Activated CD4-positive, alpha-beta T cell treated with anti-CD3 and anti-CD28 coated beads, Interleukin-2, amount 10 ng/mL, durations not matched to agents 7 days and 5 days (primary cell): ENCODE results near the gene UBE2G2. TPM values are rescaled to one million over a fixed set of nuclear protein-coding genes. Genes with fewer than 3 reads are reported as not detected.

ENCODE experiments used
- CTCF ChIA-PET: fragments of 350-600 bp; sonication (Branson Sonifier 250); formaldehyde crosslinking; loops from one replicate; lab custom pipeline; 2021; ENCODE audit warnings: antibody characterized with exemption; lab: Charles Lee
- POLR2A ChIA-PET: fragments of 350-600 bp; sonication (Branson Sonifier 250); formaldehyde crosslinking; loops from one replicate; lab custom pipeline; 2021; ENCODE audit warnings: antibody characterized with exemption; lab: Charles Lee
- DNase-seq: peaks from one replicate; pipeline ENCODE4 v3.0.0-alpha.2; 2020
- H3K27ac Mint-ChIP-seq: one replicate; pipeline ENCODE4 v1.8.0; 2021; ENCODE audit warnings: mild to moderate bottlenecking, moderate library complexity, mixed read lengths
- H3K27me3 Mint-ChIP-seq: one replicate; pipeline ENCODE4 v1.8.0; 2021; ENCODE audit warnings: mixed read lengths
- H3K36me3 Mint-ChIP-seq: one replicate; pipeline ENCODE4 v1.8.0; 2021; ENCODE audit warnings: low read depth, mixed read lengths
- H3K4me1 Mint-ChIP-seq: one replicate; pipeline ENCODE4 v1.8.0; 2021; ENCODE audit warnings: mixed read lengths
- H3K4me3 Mint-ChIP-seq: one replicate; pipeline ENCODE4 v1.8.0; 2021; ENCODE audit warnings: mild to moderate bottlenecking, moderate library complexity, mixed read lengths
- H3K9me3 Mint-ChIP-seq: one replicate; pipeline ENCODE4 v1.8.0; 2021; ENCODE audit warnings: mixed read lengths
- total RNA-seq, 2 experiments: library from RNA; stranded (reverse); gene quantifications; one replicate each; pipeline ENCODE4 v1.2.3, GENCODE V29; 2021

UBE2G2 gene
- total RNA-seq, 2 experiments from 2014 or later = 95.8 to 103 TPM

DNA sequence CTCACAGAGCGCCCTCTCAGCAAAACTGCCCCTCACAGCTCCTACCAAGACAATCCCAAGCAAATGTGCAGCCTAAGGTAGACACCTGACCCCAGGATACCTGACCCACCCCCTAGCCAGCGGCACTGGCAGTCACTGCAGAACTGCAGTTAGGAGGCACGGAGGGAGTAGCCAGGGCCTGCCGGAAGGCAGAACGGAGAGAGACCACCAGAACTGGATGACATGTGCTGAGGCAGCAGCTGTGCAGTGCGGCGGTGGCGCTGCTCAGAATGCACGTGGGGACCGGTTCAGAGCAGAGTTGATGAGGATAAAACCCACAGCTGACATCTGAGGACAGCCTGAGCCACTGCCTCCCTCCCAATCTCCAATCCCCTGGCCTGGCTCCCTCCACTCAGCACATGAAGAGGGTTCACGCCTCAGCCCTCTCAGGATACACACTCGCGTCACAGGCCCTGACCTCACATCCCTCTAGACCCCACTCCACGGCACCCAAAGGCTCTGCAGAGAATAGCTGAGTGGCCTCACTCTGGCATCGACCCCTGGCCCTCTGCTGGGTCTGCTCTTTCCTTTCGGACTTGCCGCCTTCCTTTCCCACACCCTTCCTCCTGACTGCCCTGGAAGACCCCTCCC is 29.6 kb downstream of the UBE2G2 start:
- H3K27ac Mint-ChIP-seq = no peak overlapping the region
- no peak overlapping the region for H3K4me3 Mint-ChIP-seq
- DNase-seq = no peak
- CTCF ChIA-PET = no interaction called here
- POLR2A ChIA-PET = no interaction called here
- no peaks in the 10 kb centered on the region for H3K9me3 Mint-ChIP-seq
- H3K4me1 Mint-ChIP-seq = peaks cover 3% of the 10 kb centered on the region
- peaks cover 31% of the 10 kb centered on the region for H3K36me3 Mint-ChIP-seq
- H3K27me3 Mint-ChIP-seq = no peaks in the 10 kb centered on the region

DNA sequence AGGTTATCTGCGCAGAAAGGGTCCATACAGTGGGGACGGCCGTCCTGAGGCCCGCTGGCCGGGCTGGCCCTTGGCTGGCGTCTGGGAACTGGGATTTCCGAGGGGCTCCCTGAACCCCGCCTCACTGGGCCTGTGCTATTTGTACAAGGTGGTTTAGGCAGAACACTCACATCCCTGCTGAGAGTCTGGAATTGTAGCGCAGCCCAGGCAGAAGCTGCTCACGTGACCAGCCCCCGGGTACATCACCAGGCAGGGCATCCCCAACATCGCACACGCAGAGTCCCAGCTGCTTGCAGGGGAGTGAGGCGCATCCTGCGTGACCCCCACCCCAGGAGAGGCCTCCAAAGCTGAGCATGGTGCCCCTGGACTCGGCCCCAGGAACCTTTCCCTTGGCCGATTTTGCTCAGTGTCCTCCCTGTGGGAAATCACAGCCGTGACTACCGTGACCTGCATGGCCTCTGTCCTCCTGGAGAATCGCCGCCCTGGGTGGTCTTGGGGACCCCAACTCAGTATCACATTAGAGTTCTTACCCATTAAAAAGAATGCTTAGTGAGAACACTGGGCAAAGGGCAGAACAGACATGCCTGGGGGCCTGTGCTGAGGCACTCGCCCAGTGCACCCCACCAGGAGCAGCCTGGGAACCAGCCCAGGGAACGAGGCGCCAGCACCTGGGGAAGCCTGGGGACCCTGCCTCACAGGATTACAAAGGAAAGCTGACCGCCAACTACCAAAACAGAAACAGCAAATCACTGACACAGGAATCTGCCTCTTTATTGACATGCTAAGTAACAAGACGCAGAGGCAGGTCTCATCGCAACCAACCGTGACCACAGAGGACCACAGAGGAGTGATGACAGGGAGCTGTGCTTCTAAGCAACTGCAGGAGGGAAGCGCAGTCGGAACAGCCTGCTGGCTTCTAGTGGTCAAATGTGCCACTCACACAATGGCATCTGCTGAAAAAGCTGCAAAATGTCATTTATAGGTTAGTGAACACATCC is 33.5 kb downstream of the UBE2G2 start:
- H3K27me3 Mint-ChIP-seq = no peaks in the 10 kb centered on the region
- no peak for DNase-seq
- H3K4me3 Mint-ChIP-seq = no peak overlapping the region
- no peak overlapping the region for H3K27ac Mint-ChIP-seq
- POLR2A ChIA-PET = no interaction called here
- H3K9me3 Mint-ChIP-seq = no peaks in the 10 kb centered on the region
- peaks cover 22% of the 10 kb centered on the region for H3K4me1 Mint-ChIP-seq
- peaks cover 20% of the 10 kb centered on the region for H3K36me3 Mint-ChIP-seq
- CTCF ChIA-PET = interaction anchor here (1.0 kb wide), 1 partner anchor 26 kb away, joined by 3 read pairs; no protein-coding TSS in a partner anchor

DNA sequence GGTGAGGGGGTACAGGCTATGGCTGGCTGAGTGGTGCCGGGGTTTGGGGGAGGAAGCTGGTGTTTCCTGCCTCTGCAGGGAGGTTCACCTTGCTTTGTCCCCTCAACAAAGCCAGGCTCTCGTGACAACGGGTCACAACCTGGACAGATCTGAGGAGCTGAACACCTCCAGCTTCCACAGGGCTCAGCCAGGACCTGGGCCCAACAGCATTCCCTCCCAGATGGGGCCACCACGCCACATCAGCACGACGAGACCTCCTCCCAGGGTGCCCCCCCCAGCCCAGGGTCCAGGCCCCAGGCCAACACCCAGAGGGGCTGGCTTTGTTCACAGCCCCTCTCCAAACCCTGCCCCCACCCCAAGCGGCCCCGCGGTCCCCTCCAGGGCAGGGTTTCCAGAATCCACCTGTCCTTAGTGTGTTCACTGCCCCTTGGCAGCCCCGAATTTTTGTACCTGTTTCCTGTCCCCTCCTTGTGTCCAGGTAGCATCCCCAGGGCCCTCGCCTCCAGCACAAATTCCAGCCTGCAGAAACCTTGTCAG is 34.7 kb downstream of the UBE2G2 start:
- H3K36me3 Mint-ChIP-seq = peaks cover 15% of the 10 kb centered on the region
- ChIA-PET CTCF (interaction anchor here (1.0 kb wide), 1 partner anchor 27 kb away, joined by 3 read pairs; no protein-coding TSS in a partner anchor), POLR2A (no interaction called here)
- H3K4me1 Mint-ChIP-seq = peaks cover 22% of the 10 kb centered on the region
- H3K4me3 Mint-ChIP-seq = no peak overlapping the region
- no peak for DNase-seq
- peak overlapping the region; percentile 50 for H3K27ac Mint-ChIP-seq
- H3K9me3 Mint-ChIP-seq = no peaks in the 10 kb centered on the region
- H3K27me3 Mint-ChIP-seq = no peaks in the 10 kb centered on the region

DNA sequence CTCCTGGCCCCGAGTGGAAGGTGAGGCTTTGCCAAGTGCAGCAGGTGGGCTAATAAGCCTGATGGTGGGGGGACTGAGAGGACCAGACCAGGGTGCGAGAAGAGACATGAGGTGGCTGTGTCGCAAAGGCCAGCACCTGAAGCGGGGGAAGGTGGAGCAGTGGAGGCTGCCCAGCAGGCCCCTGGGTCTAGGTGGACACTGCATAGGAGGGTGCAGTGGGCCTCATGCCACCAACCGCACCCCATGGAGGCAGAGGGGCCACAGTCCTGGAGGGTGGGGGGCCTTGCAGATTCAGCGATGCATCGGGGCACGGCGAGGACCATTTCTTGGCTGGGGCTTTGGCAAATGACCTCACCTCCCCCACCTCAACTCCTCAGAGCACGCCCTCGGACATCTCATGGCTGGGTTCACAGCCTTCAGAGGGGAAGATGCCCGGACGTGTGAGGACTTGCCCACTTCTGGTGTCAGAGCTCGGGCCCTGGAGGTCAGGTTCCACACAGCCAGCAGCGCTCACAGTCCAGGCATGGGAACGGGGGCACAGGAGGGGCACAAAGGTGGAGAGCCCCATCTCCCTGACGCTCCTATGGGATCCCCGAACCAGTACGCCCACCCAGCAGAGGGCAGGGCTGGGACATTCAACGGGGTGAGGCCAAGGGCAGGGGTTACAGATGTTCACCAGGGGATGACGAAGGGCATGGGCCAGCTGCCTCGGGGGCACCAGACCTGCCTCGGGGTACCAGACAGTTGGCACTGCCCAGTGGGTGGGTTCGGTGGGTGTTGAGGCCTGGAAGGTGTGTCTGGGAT is 35.4 kb downstream of the UBE2G2 start:
- ChIA-PET POLR2A (no interaction called here), CTCF (interaction anchor here (0.9 to 2.1 kb wide), 2 partner anchors 24 to 27 kb away, joined by 3 to 7 read pairs; no protein-coding TSS in a partner anchor)
- no peak for DNase-seq
- Mint-ChIP-seq H3K27me3 (no peaks in the 10 kb centered on the region), H3K4me3 (no peak overlapping the region), H3K9me3 (no peaks in the 10 kb centered on the region), H3K36me3 (peaks cover 14% of the 10 kb centered on the region), H3K27ac (peak overlapping the region; percentile 91), H3K4me1 (peaks cover 26% of the 10 kb centered on the region)

DNA sequence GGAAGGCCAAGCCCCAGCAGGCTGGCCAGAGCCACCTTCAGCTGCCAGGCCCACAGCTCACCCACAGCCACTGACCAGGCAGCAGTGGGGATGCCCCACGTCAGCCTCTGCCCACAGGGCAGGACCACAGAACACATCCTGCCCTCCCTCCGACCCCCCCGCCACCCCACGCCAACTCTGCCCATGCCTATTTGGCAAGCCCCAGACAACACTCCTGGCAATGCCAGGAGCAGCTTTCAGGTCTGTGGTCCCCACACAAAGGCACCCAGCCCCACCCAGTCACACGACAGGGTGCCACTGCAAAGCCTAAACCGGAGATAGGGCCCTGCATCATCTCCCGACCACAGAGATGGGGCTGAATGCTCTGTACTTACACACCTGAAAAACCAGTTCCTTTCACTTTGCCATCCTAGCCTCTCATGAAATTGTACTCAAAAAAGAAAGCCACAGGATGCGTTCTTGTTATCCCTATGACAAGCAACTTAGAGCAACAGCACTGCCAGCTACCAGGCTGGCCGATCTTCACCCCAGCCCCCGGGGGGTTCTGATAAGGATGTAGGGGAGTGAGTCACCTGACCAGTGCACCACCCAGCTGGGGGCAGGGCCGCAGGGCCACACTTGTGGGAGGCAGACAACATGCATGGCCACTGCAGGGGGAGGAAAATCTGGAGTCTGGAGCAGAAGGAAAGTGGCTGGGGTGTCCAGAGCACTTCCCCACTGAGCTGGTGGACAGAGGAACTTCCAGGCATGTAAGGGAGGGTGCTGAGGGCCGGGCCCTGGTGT is 36.2 kb downstream of the UBE2G2 start:
- Mint-ChIP-seq H3K4me1 (peaks cover 26% of the 10 kb centered on the region), H3K4me3 (peak overlapping the region; percentile 18), H3K27ac (peak overlapping the region; percentile 91), H3K36me3 (peaks cover 8% of the 10 kb centered on the region), H3K9me3 (no peaks in the 10 kb centered on the region), H3K27me3 (no peaks in the 10 kb centered on the region)
- ChIA-PET POLR2A (interaction anchor here (0.6 kb wide), 1 partner anchor 14 kb away, joined by 3 read pairs; no protein-coding TSS in a partner anchor), CTCF (interaction anchor here (0.9 to 2.1 kb wide), 3 partner anchors 10 to 28 kb away, joined by 3 to 7 read pairs (median 4); no protein-coding TSS in a partner anchor)
- peak; percentile 71 for DNase-seq

DNA sequence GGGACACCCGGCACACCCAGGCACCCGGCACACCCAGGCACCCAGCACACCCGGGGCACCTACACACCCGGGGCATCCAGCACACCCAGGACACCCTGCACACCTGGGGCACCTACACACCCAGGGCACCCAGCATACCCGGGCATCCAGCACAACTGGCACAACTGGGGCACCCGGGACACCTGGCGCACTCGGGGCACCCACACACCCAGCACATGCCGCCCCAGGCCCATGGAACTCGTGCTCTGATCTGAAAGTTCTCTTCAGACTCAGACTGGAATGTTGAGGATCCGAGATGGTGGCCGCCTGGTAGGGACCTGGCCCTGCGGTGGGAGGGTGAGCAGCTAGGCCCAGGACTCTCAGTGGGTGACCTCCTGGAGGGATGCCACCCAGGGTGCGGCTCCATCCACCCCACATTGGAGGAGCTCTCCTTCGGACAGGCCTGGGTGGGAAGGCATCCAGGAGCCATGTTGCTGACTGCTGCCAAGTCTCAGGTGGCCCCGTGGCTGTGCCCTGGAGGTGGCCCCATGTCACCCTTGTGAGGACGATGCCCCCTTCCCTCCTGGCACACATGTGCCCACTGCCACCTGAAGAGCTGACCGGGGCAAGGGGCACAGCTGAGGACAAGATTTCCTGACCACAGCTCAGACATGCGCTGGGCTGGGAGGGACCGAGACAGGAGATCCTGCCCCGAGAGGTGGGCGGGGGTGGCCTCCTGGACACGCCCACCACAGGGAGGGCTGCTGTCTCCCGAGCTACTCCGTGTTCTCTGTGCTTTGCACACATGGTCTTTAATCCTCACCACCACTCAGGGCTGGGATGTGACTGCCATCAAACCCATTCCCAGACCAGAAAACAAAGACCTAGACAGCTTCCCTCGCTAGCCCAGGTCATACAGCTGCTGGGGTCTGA is 37.0 kb downstream of the UBE2G2 start:
- H3K27me3 Mint-ChIP-seq = no peaks in the 10 kb centered on the region
- POLR2A ChIA-PET = no interaction called here
- peaks cover 6% of the 10 kb centered on the region for H3K36me3 Mint-ChIP-seq
- no peak for DNase-seq
- H3K27ac Mint-ChIP-seq = peak overlapping the region; percentile 91
- CTCF ChIA-PET = interaction anchor here (1.2 to 2.1 kb wide), 2 partner anchors 11 to 29 kb away, joined by 4 to 7 read pairs; no protein-coding TSS in a partner anchor
- no peaks in the 10 kb centered on the region for H3K9me3 Mint-ChIP-seq
- peaks cover 26% of the 10 kb centered on the region for H3K4me1 Mint-ChIP-seq
- H3K4me3 Mint-ChIP-seq = no peak overlapping the region

DNA sequence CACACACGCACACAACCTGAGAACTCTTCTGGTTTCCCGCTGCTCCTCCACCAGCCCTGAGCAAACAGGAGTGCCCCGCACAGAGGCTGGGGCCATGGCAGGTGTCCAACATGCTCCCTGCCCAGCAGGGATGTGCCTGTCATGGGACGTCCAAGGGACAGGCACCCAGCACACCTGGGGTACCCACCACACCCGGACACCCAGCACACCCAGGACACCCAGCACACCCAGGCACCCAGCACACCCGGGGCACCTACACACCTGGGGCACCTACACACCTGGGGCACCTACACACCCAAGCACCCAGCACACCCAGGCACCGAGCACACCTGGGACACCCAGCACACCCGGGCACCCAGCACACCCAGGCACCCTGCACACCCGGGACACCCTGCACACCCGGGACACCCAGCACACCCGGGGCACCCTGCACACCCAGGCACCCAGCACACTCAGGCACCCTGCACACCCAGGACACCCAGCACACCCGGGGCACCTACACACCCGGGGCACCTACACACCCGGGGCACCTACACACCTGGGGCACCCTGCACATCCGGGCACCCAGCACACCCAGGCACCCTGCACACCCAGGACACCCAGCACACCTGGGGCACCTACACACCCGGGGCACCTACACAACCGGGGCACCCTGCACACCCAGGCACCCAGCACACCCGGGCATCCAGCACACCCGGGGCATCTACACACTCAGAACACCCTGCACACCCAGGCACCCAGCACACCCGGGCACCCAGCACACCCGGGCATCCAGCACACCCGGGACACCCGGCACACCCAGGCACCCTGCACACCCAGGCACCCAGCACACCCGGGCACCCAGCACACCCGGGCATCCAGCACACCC is 37.9 kb downstream of the UBE2G2 start:
- Mint-ChIP-seq H3K27me3 (no peaks in the 10 kb centered on the region), H3K36me3 (peaks cover 5% of the 10 kb centered on the region), H3K4me3 (no peak overlapping the region), H3K4me1 (peaks cover 26% of the 10 kb centered on the region), H3K9me3 (no peaks in the 10 kb centered on the region), H3K27ac (peak overlapping the region; percentile 50)
- DNase-seq = no peak
- CTCF ChIA-PET = interaction anchor here (1.2 to 2.1 kb wide), 2 partner anchors 12 to 30 kb away, joined by 4 to 7 read pairs; no protein-coding TSS in a partner anchor
- POLR2A ChIA-PET = no interaction called here

DNA sequence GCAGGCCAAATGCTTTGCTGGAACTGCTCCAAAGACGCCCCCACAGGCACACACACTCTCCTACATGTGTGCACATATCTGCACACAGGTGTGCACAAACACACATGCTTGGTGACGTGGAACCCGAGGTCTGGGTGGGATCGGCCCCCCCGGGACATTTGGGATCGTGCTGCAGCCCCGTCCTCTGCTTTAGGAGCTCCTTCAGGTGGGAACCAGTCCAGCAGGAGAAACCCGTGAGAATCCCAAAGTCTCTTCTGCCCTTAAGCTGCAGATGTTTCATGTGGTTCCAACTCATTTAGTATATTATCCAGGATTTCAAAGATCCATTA is 38.6 kb downstream of the UBE2G2 start:
- no peak overlapping the region for H3K4me3 Mint-ChIP-seq
- CTCF ChIA-PET = interaction anchor here (2.7 kb wide), 1 partner anchor 253 kb away, joined by 10 read pairs; no protein-coding TSS in a partner anchor
- peaks cover 26% of the 10 kb centered on the region for H3K4me1 Mint-ChIP-seq
- H3K9me3 Mint-ChIP-seq = no peaks in the 10 kb centered on the region
- peak overlapping the region; percentile 50 for H3K27ac Mint-ChIP-seq
- H3K27me3 Mint-ChIP-seq = no peaks in the 10 kb centered on the region
- POLR2A ChIA-PET = no interaction called here
- no peak for DNase-seq
- peaks cover 2% of the 10 kb centered on the region for H3K36me3 Mint-ChIP-seq

DNA sequence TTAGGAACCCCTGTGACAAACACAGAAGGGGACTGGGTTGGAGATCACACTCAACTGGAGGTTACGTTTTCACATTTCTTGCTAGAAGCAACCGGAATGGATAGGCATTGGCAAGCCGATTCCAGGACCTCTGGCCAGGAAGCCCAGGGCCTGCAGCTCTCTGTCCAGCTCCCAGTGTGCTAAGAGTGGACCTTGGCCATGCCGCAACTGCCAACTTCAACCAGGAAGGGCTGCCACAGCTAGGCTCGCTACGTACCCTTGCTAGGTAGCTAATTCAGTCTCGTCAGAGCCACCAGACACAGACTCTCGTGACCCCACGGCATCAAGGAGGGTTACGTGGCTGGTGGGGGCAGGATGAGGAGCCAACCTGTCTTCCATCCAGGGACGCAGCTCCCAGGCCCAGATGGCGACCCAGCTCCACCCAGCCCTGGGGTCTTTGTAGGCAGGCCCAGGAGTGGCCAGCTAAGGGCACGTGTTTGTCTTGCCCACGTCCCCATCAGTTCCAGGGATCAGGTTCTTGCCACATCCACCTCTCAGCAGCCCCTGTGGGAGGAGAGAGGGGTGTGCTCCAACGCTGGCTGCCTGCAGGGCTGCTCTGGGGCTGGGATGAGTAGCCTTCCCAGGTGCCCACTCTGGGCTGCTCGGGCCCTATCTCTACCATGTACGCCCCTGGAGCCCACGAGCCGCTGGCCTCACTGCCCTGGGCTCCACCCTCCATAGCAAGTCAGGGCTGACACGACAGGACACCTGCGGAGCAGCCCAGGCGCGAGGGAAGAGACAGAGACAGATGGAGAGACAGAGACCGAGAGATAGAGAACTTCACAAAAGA is 39.2 kb downstream of the UBE2G2 start:
- H3K9me3 Mint-ChIP-seq = no peaks in the 10 kb centered on the region
- CTCF ChIA-PET = interaction anchor here (0.8 to 2.7 kb wide), 4 partner anchors 8 to 252 kb away, joined by 3 to 10 read pairs (median 4); no protein-coding TSS in a partner anchor

More for the DNA sequence above, 39.2 kb downstream of the UBE2G2 start:
- DNase-seq = no peak
- H3K36me3 Mint-ChIP-seq = peaks cover 2% of the 10 kb centered on the region
- no peak overlapping the region for H3K4me3 Mint-ChIP-seq
- no peak overlapping the region for H3K27ac Mint-ChIP-seq
- no peaks in the 10 kb centered on the region for H3K27me3 Mint-ChIP-seq
- POLR2A ChIA-PET = no interaction called here
- H3K4me1 Mint-ChIP-seq = peaks cover 26% of the 10 kb centered on the region
